GM23338 (cell line): ENCODE results near the gene SIVA1.

ENCODE experiments used
- ETS1 ChIP-seq: IDR thresholded peaks from 2 replicates; pipeline ENCODE4 v1.6.1; 2016; ENCODE audit warnings: antibody characterized with exemption
- EZH2 ChIP-seq: fragments of 200-600 bp; sonication (generic); IDR thresholded peaks from one replicate; pipeline ENCODE4 v1.8.0; 2017; ENCODE audit warnings: antibody characterized with exemption, mild to moderate bottlenecking, low read depth; ENCODE audit not compliant: unreplicated experiment
- EZH2phosphoT487 ChIP-seq: fragments of 200-600 bp; sonication (generic); IDR thresholded peaks from one replicate; pipeline ENCODE4 v1.8.1; 2018; ENCODE audit warnings: antibody characterized with exemption; ENCODE audit not compliant: unreplicated experiment
- JUNB ChIP-seq: IDR thresholded peaks from one replicate; pipeline ENCODE4 v1.6.1; 2016; ENCODE audit warnings: antibody characterized with exemption; ENCODE audit not compliant: unreplicated experiment
- POLR2AphosphoS5 ChIP-seq: IDR thresholded peaks from 2 replicates; pipeline ENCODE4 v1.6.1; 2016; ENCODE audit warnings: antibody characterized with exemption, low read depth
- TF ChIP-seq, protein P1 (sequence below), 2 experiments: fragments of 200-600 bp in 1 of 2; sonication (generic) in 1 of 2; conservative IDR thresholded peaks; 2 replicates each; pipeline versions ENCODE4 v1.5.1 to v1.6.1; 2016 to 2017; ENCODE audit warnings: antibody characterized with exemption in 2 of 2, low read depth in 2 of 2, mild to moderate bottlenecking in 2 of 2, moderate library complexity in 1 of 2
- TF ChIP-seq, protein P2 (sequence below): IDR thresholded peaks from one replicate; pipeline ENCODE4 v1.6.1; 2018; ENCODE audit warnings: antibody characterized with exemption; ENCODE audit not compliant: unreplicated experiment

DNA sequence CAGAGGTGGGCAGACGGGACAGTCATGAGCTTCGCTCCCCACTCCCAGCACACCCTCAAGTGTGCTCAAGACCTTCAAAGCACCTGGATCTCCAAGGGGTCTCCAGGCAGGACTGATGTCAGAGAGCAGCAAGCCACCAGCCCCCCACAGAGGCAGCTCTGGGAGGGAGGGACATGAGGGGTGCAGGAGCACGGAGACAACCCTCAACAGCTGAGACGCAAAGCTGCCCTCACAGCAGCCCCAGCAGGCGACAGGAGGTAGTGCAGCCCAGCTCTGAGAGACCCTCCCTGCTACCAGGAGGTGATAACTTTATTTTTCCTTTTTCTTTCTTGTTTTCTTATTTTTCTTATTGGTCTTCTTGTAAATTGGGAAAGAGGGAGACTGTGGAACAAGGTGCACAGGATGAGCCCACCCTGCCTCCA is 17.9 kb downstream of the SIVA1 start:
- TF ChIP-seq, protein P1, sequence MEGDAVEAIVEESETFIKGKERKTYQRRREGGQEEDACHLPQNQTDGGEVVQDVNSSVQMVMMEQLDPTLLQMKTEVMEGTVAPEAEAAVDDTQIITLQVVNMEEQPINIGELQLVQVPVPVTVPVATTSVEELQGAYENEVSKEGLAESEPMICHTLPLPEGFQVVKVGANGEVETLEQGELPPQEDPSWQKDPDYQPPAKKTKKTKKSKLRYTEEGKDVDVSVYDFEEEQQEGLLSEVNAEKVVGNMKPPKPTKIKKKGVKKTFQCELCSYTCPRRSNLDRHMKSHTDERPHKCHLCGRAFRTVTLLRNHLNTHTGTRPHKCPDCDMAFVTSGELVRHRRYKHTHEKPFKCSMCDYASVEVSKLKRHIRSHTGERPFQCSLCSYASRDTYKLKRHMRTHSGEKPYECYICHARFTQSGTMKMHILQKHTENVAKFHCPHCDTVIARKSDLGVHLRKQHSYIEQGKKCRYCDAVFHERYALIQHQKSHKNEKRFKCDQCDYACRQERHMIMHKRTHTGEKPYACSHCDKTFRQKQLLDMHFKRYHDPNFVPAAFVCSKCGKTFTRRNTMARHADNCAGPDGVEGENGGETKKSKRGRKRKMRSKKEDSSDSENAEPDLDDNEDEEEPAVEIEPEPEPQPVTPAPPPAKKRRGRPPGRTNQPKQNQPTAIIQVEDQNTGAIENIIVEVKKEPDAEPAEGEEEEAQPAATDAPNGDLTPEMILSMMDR (conservative IDR thresholded peaks at IDR 0.05; ENCODE audit: low read depth in 2 of 2): peak; percentile 53 to 65
- TF ChIP-seq, protein P2, sequence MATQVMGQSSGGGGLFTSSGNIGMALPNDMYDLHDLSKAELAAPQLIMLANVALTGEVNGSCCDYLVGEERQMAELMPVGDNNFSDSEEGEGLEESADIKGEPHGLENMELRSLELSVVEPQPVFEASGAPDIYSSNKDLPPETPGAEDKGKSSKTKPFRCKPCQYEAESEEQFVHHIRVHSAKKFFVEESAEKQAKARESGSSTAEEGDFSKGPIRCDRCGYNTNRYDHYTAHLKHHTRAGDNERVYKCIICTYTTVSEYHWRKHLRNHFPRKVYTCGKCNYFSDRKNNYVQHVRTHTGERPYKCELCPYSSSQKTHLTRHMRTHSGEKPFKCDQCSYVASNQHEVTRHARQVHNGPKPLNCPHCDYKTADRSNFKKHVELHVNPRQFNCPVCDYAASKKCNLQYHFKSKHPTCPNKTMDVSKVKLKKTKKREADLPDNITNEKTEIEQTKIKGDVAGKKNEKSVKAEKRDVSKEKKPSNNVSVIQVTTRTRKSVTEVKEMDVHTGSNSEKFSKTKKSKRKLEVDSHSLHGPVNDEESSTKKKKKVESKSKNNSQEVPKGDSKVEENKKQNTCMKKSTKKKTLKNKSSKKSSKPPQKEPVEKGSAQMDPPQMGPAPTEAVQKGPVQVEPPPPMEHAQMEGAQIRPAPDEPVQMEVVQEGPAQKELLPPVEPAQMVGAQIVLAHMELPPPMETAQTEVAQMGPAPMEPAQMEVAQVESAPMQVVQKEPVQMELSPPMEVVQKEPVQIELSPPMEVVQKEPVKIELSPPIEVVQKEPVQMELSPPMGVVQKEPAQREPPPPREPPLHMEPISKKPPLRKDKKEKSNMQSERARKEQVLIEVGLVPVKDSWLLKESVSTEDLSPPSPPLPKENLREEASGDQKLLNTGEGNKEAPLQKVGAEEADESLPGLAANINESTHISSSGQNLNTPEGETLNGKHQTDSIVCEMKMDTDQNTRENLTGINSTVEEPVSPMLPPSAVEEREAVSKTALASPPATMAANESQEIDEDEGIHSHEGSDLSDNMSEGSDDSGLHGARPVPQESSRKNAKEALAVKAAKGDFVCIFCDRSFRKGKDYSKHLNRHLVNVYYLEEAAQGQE: no peak
- TF ChIP-seq EZH2 (no peak), POLR2AphosphoS5 (no peak), ETS1 (no peak), EZH2phosphoT487 (no peak), JUNB (no peak)
